IMR-90 (cell line): ENCODE data around the gene PTGER2. TPM values are rescaled to one million over a fixed set of nuclear protein-coding genes. Genes with fewer than 3 reads are reported as not detected.

ENCODE experiments used
- ATAC-seq: fragments of 200-7000 bp; cut with Tn5 transposase; 2 replicates; pipeline ENCODE4 v1.9.1; 2020; ENCODE audit warnings: low read depth, mild to moderate bottlenecking, moderate library complexity
- BruUV-seq: library from RNA; stranded (reverse); fragments of 400-500 nt; replicated peaks from 2 replicates; lab custom pipeline; 2021; lab: Mats Ljungman, UMichigan
- CTCF ChIA-PET: fragments of 300-600 bp; formaldehyde crosslinking; extraction: SDS; loops from one replicate; lab custom pipeline; 2021; ENCODE audit warnings: antibody characterized with exemption; lab: Yijun Ruan, JAX
- POLR2A ChIA-PET: fragments of 300-600 bp; sonication (Branson Sonifier 250); formaldehyde crosslinking; loops from one replicate; lab custom pipeline; 2022; ENCODE audit warnings: antibody characterized with exemption; ENCODE audit not compliant: unreplicated experiment; lab: Charles Lee
- DNase-seq: peaks from one replicate; pipeline ENCODE4 v3.0.0; 2013
- H2AFZ ChIP-seq: replicated peaks from 2 replicates; pipeline ENCODE3; 2013; ENCODE audit warnings: low read length, mild to moderate bottlenecking; ENCODE audit not compliant: poor library complexity
- H2AK5ac ChIP-seq: 2 replicates; pipeline ENCODE4 v1.6.1; 2013; ENCODE audit warnings: low read depth, low read length, inconsistent platforms
- H2AK9ac ChIP-seq: replicated peaks from 2 replicates; pipeline ENCODE3; 2013; ENCODE audit warnings: mild to moderate bottlenecking, low read depth, low read length, moderate library complexity; ENCODE audit not compliant: poor library complexity
- H2BK120ac ChIP-seq: 2 replicates; pipeline ENCODE4 v1.6.1; 2013; ENCODE audit warnings: low read depth, low read length, inconsistent platforms
- H2BK15ac ChIP-seq: 3 replicates; pipeline ENCODE4 v1.6.1; 2013; ENCODE audit warnings: low read depth, low read length, inconsistent platforms
- H2BK20ac ChIP-seq: 2 replicates; pipeline ENCODE4 v1.6.1; 2013; ENCODE audit warnings: low read depth, mild to moderate bottlenecking, inconsistent platforms, low read length, moderate library complexity
- H2BK5ac ChIP-seq: 2 replicates; pipeline ENCODE4 v1.6.1; 2013; ENCODE audit warnings: mild to moderate bottlenecking, low read depth, low read length, inconsistent platforms; ENCODE audit not compliant: poor library complexity, severe bottlenecking
- H3K14ac ChIP-seq: replicated peaks from 2 replicates; pipeline ENCODE4 v1.6.1; 2013; ENCODE audit warnings: low read depth, low read length, inconsistent platforms
- H3K18ac ChIP-seq: 2 replicates; pipeline ENCODE4 v1.6.1; 2013; ENCODE audit warnings: low read depth, low read length, control low read depth
- H3K23ac ChIP-seq: 2 replicates; pipeline ENCODE4 v1.6.1; 2013; ENCODE audit warnings: low read depth, low read length, inconsistent platforms
- H3K27ac ChIP-seq: 2 replicates; pipeline ENCODE4 v1.5.1; 2013; ENCODE audit warnings: mild to moderate bottlenecking, control low read depth, low read length; ENCODE audit not compliant: insufficient read depth
- H3K27me3 ChIP-seq: 2 replicates; pipeline ENCODE4 v1.6.1; 2013; ENCODE audit warnings: low read length; ENCODE audit not compliant: control insufficient read depth, insufficient read depth
- H3K36me3 ChIP-seq: 2 replicates; pipeline ENCODE4 v1.6.1; 2013; ENCODE audit warnings: low read length, mixed read lengths; ENCODE audit not compliant: control insufficient read depth, insufficient read depth
- H3K4ac ChIP-seq: 2 replicates; pipeline ENCODE4 v1.6.1; 2013; ENCODE audit warnings: low read depth, low read length, inconsistent platforms
- H3K4me1 ChIP-seq: 2 replicates; pipeline ENCODE4 v1.6.1; 2013; ENCODE audit warnings: low read length, mixed read lengths; ENCODE audit not compliant: control insufficient read depth, insufficient read depth
- H3K4me2 ChIP-seq: 2 replicates; pipeline ENCODE4 v1.6.1; 2013; ENCODE audit warnings: low read depth, mild to moderate bottlenecking, control low read depth, low read length, moderate library complexity
- H3K4me3 ChIP-seq: 2 replicates; pipeline ENCODE4 v1.5.1; 2013; ENCODE audit warnings: low read depth, mild to moderate bottlenecking, control low read depth, low read length, moderate library complexity; ENCODE audit not compliant: insufficient read depth
- H3K56ac ChIP-seq: 2 replicates; pipeline ENCODE4 v1.6.1; 2013; ENCODE audit warnings: low read length, inconsistent platforms; ENCODE audit not compliant: insufficient read depth; ENCODE audit errors: extremely low read depth
- H3K79me1 ChIP-seq, 2 experiments: 2 replicates each; pipeline ENCODE4 v1.6.1; 2013; ENCODE audit warnings: low read length in 2 of 2, inconsistent platforms in 1 of 2, low read depth in 1 of 2
- H3K9ac ChIP-seq: 2 replicates; pipeline ENCODE4 v1.6.1; 2013; ENCODE audit warnings: low read depth, low read length, control low read depth
- H3K9me1 ChIP-seq: 2 replicates; pipeline ENCODE4 v1.6.1; 2013; ENCODE audit warnings: low read length, inconsistent platforms; ENCODE audit not compliant: insufficient read depth
- H3K9me3 ChIP-seq: 2 replicates; pipeline ENCODE4 v1.6.1; 2013; ENCODE audit warnings: low read length; ENCODE audit not compliant: control insufficient read depth, insufficient read depth
- H4K20me1 ChIP-seq: 2 replicates; pipeline ENCODE4 v1.6.1; 2013; ENCODE audit warnings: low read length, inconsistent platforms; ENCODE audit not compliant: insufficient read depth
- H4K5ac ChIP-seq: 2 replicates; pipeline ENCODE4 v1.6.1; 2013; ENCODE audit warnings: mild to moderate bottlenecking, low read depth, low read length, control low read depth
- H4K8ac ChIP-seq, 2 experiments: 2 replicates each; pipeline ENCODE4 v1.6.1; 2013; ENCODE audit warnings: low read depth in 2 of 2, low read length in 2 of 2, control low read depth in 1 of 2, inconsistent platforms in 1 of 2
- H4K91ac ChIP-seq: 2 replicates; pipeline ENCODE4 v1.6.1; 2013; ENCODE audit warnings: low read depth, low read length, inconsistent platforms; ENCODE audit not compliant: insufficient read depth
- BHLHE40 ChIP-seq: fragments of 150-350 bp; IDR thresholded peaks from 2 replicates; pipeline ENCODE4 v1.6.1; 2016; ENCODE audit warnings: mild to moderate bottlenecking, low read depth, low read length
- CEBPB ChIP-seq: IDR thresholded peaks from 2 replicates; pipeline ENCODE4 v1.6.1; 2012; ENCODE audit warnings: low read depth, low read length, improper control_type of control experiment
- CHD1 ChIP-seq: IDR thresholded peaks from 2 replicates; pipeline ENCODE4 v1.6.1; 2012; ENCODE audit warnings: low read depth, low read length, improper control_type of control experiment
- CTCF ChIP-seq: conservative IDR thresholded peaks from 2 replicates; pipeline ENCODE4 v1.5.1; 2012; ENCODE audit warnings: mild to moderate bottlenecking, low read depth, low read length, improper control_type of control experiment
- ELK1 ChIP-seq: fragments of 150-350 bp; IDR thresholded peaks from 2 replicates; pipeline ENCODE4 v1.6.1; 2016; ENCODE audit warnings: low read depth, mild to moderate bottlenecking, low read length, moderate library complexity, borderline replicate concordance
- MAFK ChIP-seq: IDR thresholded peaks from 2 replicates; pipeline ENCODE4 v1.6.1; 2012; ENCODE audit warnings: low read depth, low read length, improper control_type of control experiment
- MAZ ChIP-seq: IDR thresholded peaks from 2 replicates; pipeline ENCODE4 v1.6.1; 2012; ENCODE audit warnings: low read depth, mild to moderate bottlenecking, low read length, improper control_type of control experiment, moderate library complexity, borderline replicate concordance
- NFE2L2 ChIP-seq: fragments of 150-350 bp; IDR thresholded peaks from 2 replicates; pipeline ENCODE4 v1.6.1; 2016; ENCODE audit warnings: low read depth, mild to moderate bottlenecking, low read length
- RAD21 ChIP-seq: IDR thresholded peaks from 2 replicates; pipeline ENCODE4 v1.6.1; 2012; ENCODE audit warnings: low read length, improper control_type of control experiment
- RCOR1 ChIP-seq: IDR thresholded peaks from 2 replicates; pipeline ENCODE4 v1.6.1; 2012; ENCODE audit warnings: mild to moderate bottlenecking, low read length, improper control_type of control experiment; ENCODE audit not compliant: insufficient replicate concordance
- RFX5 ChIP-seq: IDR thresholded peaks from 2 replicates; pipeline ENCODE4 v1.8.0; 2012; ENCODE audit warnings: low read depth, mild to moderate bottlenecking, low read length, moderate library complexity
- USF2 ChIP-seq: fragments of 150-350 bp; IDR thresholded peaks from 2 replicates; pipeline ENCODE4 v1.6.1; 2017; ENCODE audit warnings: mild to moderate bottlenecking, antibody characterized with exemption, low read length, low read depth
- WGBS, 2 experiments: methylation state at CpG; one replicate each; pipeline versions ENCODE4 v1.1.5 to v1.1.7; 2013; ENCODE audit warnings: missing lambda C conversion rate in 2 of 2; ENCODE audit not compliant: insufficient read length in 1 of 2; ENCODE audit errors: extremely low coverage in 2 of 2; 5-methylcytosine and 5-hydroxymethylcytosine counted together
- dilution Hi-C: fragments of 300-500 bp; cut with HindIII; formaldehyde crosslinking; loops from one replicate; pipeline ENCODE4 v1.14.3; 2018; ENCODE audit warnings: low sequenced_read_pairs; ENCODE audit not compliant: unreplicated experiment
- in situ Hi-C: fragments of 300-500 bp; cut with MboI; formaldehyde crosslinking; loops from 3 replicates; pipeline ENCODE4 v1.14.3; 2019; ENCODE audit warnings: low sequenced_read_pairs, inconsistent platforms, mixed read lengths
- intact Hi-C: fragments of 100-400 bp; cut with micrococcal nuclease; formaldehyde crosslinking; loops from 2 replicates; pipeline ENCODE4 v1.10.0; 2022
- polyA plus RNA-seq, 3 experiments: library from polyadenylated mRNA; depleted of rRNA; stranded (reverse); fragments of >200 nt; gene quantifications; 2 replicates each; pipeline ENCODE4 v1.2.3, GENCODE V29; 2012; ENCODE audit warnings: low replicate concordance in 1 of 3
- total RNA-seq: library from RNA; depleted of rRNA; stranded (reverse); fragments of >200 nt; gene quantifications from 2 replicates; pipeline ENCODE4 v1.2.3, GENCODE V29; 2012

PTGER2 gene
- total and polyA plus RNA-seq, 2 of the 4 experiments (the other 2 are of a cell fraction), result 24.7 to 58.5 TPM

- H2BK20ac ChIP-seq, result no peak overlapping the region
- CTCF ChIA-PET, result no interaction called here
- no peak overlapping the region for H3K23ac ChIP-seq
- TF ChIP-seq RAD21 (no peak), USF2 (no peak), CTCF (no peak), MAFK (no peak), NFE2L2 (no peak), RCOR1 (no peak), CHD1 (no peak), BHLHE40 (no peak), RFX5 (no peak), CEBPB (no peak), MAZ (no peak), ELK1 (no peak)
- H3K4ac ChIP-seq, result no peak overlapping the region
- POLR2A ChIA-PET, result no interaction called here
- H3K9me1 ChIP-seq, result no peaks in the 10 kb centered on the region
- H3K9me3 ChIP-seq, result no peaks in the 10 kb centered on the region
- no peak overlapping the region for H2AK9ac ChIP-seq
- no peak overlapping the region for H4K5ac ChIP-seq
- dilution Hi-C loops (no loop called here), in situ Hi-C loops (no loop called here), intact Hi-C loops (no loop called here)
- no peak overlapping the region for H3K14ac ChIP-seq
- DNase-seq, result no peak
- H3K4me1 ChIP-seq, result no peaks in the 10 kb centered on the region
- H4K91ac ChIP-seq, result no peak overlapping the region
- no peak overlapping the region for H3K18ac ChIP-seq
- H2AFZ ChIP-seq, result no peak overlapping the region
- no peaks in the 10 kb centered on the region for H3K79me1 ChIP-seq
- no peaks in the 10 kb centered on the region for H4K20me1 ChIP-seq
- no peak overlapping the region for H3K9ac ChIP-seq
- no peak overlapping the region for H2BK15ac ChIP-seq
- H3K27ac ChIP-seq, result no peak overlapping the region
- H2BK120ac ChIP-seq, result no peak overlapping the region
- no peak overlapping the region for H2AK5ac ChIP-seq
- no peak overlapping the region for H4K8ac ChIP-seq
- H3K27me3 ChIP-seq, result peaks cover 3% of the 10 kb centered on the region
- no peak overlapping the region for H3K4me2 ChIP-seq
- no peak overlapping the region for H3K4me3 ChIP-seq
- ATAC-seq, result no peak
- BruUV-seq, result no TSS peak
- WGBS, 2 experiments, result 75% methylated on average over 2 of the region's 4 CpGs; no CpG with 5 or more reads in 1 of the 2 experiments
- no peaks in the 10 kb centered on the region for H3K36me3 ChIP-seq
- H2BK5ac ChIP-seq, result no peak overlapping the region
- no peak overlapping the region for H3K56ac ChIP-seq
Measured at GRCh38 chr14:52277552-52277951, 36.6 kb upstream of the PTGER2 start.
